HG02623 (cell line): ENCODE results near the gene STK40.

Experiments used
- ATAC-seq: cut with Tn5 transposase; IDR thresholded peaks from one replicate; pipeline ENCODE4 v1.9.1; 2021; ENCODE audit warnings: moderate library complexity; ENCODE audit not compliant: unreplicated experiment

The STK40 gene

DNA sequence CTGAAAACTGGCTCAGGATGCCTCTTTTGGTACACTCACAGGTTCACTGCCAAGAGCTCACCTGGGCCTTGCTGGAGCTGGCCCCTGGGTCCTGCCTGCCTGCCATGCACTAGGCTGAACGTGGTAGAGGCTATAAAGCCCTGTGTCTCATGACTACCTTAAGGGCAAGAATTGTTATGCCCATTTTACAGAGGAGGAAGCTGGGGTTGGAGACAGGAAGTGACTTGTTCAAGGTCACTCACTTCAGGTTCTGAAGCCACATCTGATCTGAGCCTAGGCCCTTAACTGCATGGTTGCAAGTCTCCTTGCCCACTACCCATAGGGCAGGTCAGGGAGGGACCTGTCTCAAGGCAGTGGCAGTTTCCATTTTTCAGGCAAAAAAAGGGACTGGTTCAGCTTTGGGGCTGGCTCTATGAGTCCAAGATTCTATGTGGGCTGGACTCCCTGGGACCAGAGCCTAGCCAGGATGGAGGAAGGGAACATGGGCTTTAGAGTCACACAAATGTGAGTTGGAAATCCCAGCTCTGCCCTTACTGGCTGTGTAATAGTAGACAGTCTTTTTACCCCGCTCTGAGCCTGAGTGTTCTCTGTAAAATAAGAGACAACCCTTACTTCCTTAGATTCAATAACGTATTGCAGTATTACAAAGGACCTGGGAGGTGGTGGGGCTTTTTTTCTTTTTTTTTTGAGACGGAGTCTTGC is 7.8 kb downstream of the STK40 start:
- no peak for ATAC-seq

- ATAC-seq = no peak
These were observed 13.1 kb downstream of the STK40 start for GRCh38 chr1:36372617-36373016.

DNA sequence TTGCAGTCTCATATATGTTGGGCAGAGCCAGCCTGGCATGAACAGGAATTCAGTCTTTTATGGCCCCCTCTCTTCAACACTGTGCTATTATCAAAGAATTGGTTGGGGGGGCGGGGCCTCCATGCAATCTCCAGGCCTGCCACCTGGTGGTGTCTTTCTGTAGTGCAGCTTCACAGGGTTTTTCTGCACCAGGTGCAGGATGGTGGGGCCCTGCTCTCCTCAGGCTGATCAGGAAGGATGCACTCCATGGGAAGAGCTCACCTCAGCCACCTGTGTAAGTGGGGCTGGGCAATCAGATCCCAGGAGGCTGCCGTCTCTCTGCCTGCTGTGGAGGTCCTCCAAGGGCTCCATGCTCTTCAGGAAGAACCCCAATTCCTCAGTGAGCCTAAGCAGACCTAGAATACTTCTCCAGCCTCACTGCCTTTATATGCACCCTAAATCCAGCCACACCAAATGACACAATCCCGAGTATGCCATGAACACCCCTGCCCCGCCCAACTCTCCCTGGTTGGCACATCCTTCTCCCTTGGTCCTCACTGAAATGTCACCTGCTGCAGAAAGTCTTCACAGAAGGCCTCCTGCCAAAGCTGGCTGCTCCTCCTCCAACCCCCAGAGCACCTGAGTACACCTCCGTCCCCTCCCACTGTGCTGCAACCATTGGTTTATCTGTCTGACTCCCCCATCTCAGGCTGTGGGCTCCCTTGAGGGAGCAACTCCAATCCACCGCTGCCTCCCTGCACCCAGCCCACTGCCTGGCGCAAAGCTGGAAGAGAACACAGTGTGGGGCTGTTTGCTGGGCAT is 16.5 kb downstream of the STK40 start:
- no peak for ATAC-seq

DNA sequence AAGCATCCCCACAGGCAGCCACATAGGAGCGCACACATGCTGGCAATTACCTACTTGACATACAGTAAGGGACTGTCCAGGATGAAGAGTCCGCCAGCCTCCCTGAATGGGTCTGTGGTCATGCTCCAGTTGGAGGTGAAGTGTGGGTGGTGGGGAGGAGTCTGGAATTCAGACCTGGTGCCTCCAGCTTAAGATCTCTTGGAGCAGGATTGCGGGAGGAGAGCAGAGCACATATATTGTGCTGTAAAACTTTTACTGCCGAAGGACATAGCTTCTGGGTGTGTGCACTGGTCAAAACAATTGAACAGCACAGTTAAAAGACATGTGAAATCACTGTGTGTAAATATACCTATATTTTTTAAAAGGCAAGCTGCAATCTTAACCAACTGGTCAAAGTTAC is 17.9 kb downstream of the STK40 start:
- no peak for ATAC-seq

GRCh38 chr1:36367066-36367465 is 18.7 kb downstream of the STK40 start:
- no peak for ATAC-seq

GRCh38 chr1:36366091-36366661 is 19.5 kb downstream of the STK40 start:
- no peak for ATAC-seq

GRCh38 chr1:36365381-36365780 is 20.3 kb downstream of the STK40 start:
- ATAC-seq = no peak

- ATAC-seq = no peak
These were observed 25.7 kb downstream of the STK40 start for GRCh38 chr1:36359911-36360550.

DNA sequence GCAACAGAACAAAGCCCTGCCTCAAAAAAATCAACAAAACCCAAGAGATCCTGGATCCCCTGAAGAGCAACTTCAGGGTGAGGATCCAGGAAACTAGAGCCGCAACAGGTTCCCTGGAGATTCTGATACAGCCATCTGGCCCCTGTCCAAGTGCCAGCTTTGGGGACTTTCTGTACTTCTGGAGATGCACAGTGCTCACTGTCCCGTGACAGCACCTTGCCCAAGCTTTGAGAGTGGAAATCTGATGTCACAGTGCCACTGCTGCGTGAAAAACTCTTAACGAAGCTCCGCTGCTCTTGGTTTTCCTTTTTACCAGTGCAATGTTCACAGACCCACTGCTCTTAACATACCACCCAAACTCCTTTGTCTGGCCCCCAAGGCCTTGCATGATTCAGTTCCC is 26.3 kb downstream of the STK40 start:
- ATAC-seq = no peak

- ATAC-seq = no peak
These were observed 27.1 kb downstream of the STK40 start for GRCh38 chr1:36358514-36359084.

- no peak for ATAC-seq
These were observed 29.9 kb downstream of the STK40 start for GRCh38 chr1:36355811-36356210.

- ATAC-seq = no peak
These were observed 31.2 kb downstream of the STK40 start for GRCh38 chr1:36354486-36354885.

GRCh38 chr1:36352910-36353878 is 32.5 kb downstream of the STK40 start:
- ATAC-seq = no peak

GRCh38 chr1:36352125-36352909 is 33.4 kb downstream of the STK40 start:
- ATAC-seq = no peak

- no peak for ATAC-seq
These were observed 34.3 kb downstream of the STK40 start for GRCh38 chr1:36351227-36351977.

DNA sequence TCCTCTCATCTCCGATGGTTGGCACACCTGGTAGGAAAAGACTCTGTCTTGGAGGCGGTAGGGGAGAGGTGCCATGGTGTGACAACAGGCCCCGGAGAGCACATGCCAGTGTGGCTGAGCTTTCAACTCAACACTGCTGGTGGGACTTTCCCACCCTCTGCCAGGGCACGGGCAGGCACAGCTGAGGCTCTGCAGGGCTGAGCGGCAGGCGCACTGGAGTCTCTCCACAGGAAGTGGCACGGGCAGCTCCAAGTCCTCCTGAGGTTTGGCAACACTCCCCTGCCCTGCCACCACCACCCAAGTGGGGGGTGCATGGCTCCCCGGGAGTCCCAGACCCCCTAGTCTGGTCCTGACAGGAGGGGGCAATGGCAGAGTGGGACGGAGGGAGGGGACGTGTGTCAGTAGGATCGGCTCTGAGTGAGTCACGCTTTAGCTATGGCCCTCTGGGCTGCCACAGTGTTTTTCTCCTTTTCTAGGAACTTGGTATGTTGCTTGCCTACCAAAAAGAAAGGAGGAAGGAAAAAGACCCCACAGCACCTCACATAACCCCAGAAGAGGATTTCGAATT is 35.0 kb downstream of the STK40 start:
- ATAC-seq = no peak

- ATAC-seq = no peak
These were observed 35.9 kb downstream of the STK40 start for GRCh38 chr1:36349839-36350238.

DNA sequence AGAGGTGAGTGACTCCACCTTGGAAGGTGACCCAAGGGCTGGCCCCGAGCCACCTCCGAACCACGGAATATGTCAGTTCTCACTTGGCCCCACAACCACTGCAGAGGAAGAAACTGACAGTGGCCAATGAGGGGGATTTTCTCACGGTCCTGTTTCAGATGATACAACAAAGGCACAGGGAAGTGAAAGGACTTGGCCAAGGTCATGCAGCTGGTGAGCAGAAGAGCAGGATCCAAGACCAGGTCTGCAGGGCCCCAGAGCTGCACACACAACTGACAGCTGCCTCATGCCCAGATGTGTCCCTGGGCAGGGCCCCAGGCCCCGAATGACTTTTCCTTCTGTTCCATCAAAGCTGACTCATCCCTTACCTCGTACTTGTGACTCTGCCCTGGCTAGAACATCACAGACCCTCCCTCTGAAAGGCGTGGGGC is 36.5 kb downstream of the STK40 start:
- no peak for ATAC-seq
